ENCODE results near the gene ZNF512.

- TF ChIP-seq CTCF (IDR thresholded peaks at IDR 0.05) (no peak), ZFX (IDR thresholded peaks at IDR 0.05; ENCODE audit: borderline replicate concordance) (no peak)
These were observed 80.7 kb downstream of the ZNF512 start, which contains the start of the genes SLC4A1AP and SUPT7L for GRCh38 chr2:27663285-27664153.

All from 22Rv1 (cell line).